GM19468 (cell line): ENCODE data around the gene PLEKHG4B.

Experiments used
- ATAC-seq: cut with Tn5 transposase; IDR thresholded peaks from one replicate; pipeline ENCODE4 v1.9.1; 2021; ENCODE audit warnings: mild to moderate bottlenecking, moderate library complexity, moderate number of reproducible peaks; ENCODE audit not compliant: unreplicated experiment; ENCODE audit errors: extremely low read depth

Gene PLEKHG4B

DNA sequence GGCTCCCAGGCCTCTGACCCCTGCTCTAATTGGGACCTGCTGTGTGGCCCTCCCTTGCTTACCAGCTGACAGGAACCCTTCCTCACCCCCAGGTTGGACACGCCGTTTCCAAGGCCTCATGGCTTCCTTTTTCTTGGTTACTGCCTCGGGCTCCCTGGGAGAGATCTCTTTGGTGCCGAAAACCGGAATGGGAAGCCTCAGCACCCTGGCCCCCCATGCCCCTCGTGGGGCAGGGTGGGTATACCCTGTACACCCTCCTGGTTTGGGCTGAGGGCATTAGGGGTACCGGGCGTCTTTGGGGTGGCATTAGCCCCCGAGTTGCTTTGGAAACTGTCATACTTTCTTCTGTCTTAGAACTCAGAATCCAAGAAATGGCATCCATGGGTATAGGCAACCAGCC, 89.2 kb downstream of the PLEKHG4B start:
- ATAC-seq: no peak

DNA sequence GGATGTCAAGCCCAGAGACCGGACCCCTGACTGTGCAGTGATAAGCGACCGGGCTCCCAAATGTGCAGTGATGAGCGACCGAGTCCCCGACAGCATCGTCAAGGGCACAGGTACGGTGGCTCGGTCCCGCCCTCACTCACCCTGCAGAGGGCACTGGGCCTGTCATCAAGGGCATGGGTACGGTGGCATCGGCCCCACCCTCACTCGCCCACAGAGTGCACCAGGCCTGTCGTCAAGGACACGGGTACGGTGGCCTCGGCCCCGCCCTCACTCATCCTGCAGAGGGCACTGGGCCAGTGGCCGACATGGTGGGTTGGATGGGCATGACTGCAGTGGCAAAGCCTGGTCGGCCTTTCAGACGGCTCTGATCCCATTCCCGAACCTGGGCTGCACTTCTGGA, 89.6 kb downstream of the PLEKHG4B start:
- no peak for ATAC-seq

DNA sequence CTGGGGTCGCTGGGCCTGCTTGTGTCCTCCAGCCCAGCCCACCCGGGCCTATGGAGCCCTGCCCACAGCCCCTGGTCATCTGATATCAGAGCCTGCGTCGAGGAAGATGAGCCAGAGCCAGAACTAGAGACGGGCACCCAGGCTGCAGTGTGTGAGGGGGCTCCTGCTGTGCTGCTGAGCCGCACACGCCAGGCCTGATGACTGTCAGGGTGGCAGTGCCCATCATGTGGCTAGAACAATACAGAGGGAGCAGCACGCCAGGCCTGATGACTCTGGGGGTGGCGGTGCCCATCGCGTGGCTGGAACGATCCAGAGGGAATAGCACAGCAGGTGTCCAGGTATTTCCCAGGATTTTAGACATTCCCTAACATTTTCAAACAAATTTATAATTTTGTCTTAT, 90.2 kb downstream of the PLEKHG4B start:
- no peak for ATAC-seq

DNA sequence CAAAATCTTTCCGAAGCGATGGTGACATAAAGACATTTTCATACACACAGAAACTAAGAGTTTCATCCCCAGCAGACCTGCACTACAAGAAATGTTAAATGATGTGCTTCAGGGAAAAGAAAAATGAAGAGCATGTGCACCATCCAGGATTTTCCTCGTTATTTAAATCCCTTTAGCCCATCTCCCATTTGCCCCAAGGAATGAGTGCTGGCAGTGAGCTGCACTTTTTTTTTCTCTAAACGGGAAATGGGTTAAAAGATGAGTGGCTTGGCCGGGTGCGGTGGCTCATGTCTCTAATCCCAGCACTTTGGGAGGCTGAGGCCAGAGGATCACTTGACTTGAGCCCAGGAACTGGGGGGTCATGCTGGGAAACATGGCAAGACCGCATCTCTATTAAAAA, 92.5 kb downstream of the PLEKHG4B start:
- no peak for ATAC-seq

DNA sequence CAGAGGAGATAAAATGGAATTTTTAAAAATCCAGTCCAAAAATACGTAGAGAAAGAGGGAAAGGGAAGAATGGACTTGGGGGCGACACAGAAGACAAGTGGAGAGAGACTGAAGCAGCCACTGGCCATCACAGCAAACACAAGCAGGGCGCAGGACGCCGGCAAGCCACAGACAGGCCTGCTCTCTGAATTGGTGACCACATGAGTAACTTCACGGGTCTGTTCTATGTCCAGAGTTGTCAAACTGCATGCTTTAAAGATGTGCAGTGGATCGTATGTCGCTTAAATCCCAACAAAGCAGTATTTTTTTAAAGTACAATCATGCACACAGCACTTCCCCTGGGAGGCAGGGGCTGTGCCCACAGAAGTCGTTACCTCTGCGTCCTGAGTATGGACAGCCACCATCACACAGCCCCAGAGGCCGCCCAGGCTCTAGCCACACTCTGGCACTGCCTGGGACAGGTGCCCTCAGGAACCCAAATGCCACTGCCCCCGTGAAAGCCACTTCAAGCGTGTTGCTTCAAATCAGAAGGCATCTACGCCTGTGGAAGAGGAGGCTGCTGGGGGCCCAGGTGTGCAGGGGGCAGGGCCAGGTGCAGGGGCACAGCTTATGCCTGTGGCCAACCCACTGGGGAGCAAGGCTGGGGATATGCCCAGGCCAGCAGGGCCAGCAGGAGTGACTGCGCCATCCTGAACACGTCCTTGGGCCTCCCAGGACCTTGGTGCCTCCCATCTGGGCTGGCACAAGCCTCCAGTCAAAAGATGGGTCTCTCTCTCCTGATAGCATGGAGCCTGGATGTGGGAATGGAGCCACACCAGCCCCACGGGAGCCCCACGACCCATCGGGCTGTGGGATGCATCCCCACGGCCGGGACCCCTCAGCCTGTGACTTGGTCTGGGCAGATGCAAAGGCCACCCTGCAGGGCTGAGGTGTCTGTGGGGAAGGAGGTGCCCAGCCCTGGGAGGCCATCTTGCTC, 93.4 kb downstream of the PLEKHG4B start:
- no peak for ATAC-seq

DNA sequence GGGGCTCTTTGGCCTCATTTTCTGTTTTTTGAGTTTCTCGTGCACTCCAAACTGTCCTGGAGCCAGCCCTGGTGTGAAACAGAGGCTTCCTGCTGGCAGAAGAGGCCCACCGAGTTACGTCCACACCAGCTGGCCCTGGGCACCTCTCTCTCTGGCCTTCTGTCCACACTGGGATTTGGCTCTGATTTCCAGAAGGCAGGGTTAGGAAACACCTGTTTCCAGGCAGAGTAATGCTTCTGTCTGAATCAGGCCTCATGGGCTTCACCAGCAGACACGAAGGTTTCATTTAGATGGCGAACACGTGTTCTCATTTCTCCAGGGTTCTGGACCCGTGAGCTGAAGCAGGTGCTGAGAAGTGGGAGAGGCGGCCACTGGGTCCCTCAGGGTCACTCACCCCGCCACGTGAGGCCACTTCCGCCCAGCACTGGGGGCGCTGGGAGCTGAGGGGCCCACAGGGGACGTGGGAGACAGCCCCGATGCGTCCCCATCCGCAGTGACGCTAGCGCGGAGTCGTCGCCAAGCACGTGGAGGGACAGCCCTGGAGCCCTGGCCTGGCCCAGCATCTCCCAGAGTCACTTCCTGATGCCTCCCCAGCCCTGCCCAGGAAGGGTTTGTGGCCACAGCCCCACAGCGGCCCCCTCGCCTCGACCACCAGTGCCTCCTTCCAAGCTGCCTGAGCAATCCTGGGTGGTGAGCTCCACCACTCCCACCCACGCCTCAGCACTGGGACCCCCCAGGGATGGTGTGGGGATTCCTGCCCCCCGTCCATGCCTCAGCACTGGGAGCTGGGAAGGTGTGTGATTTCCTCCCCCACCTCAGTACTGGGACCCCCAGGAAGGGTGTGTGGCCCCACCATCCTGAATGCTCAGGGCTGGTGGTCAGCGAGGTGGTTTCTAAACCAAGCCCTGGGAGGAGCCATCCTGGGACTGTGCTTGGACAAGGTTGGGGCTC, 94.4 kb downstream of the PLEKHG4B start:
- no peak for ATAC-seq

DNA sequence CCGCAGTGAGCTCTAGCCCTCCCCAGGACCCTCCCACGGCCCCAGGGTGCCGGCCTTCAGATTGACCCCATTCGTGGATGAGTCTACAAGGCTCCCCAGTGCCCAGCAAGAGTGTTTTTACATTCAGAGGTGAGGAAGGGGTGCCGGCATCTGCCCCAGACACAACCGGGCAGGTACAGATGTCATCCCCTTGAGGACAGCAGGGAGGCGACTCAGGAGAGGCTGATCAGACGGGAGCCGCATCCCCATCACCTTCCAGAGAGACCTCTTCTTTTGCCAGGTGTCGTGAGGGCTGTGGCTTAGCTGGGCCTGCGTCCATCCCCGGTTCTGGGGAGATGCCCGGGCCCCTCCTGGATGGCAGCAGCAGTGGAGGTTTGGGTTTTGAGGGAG, 95.1 kb downstream of the PLEKHG4B start:
- no peak for ATAC-seq

DNA sequence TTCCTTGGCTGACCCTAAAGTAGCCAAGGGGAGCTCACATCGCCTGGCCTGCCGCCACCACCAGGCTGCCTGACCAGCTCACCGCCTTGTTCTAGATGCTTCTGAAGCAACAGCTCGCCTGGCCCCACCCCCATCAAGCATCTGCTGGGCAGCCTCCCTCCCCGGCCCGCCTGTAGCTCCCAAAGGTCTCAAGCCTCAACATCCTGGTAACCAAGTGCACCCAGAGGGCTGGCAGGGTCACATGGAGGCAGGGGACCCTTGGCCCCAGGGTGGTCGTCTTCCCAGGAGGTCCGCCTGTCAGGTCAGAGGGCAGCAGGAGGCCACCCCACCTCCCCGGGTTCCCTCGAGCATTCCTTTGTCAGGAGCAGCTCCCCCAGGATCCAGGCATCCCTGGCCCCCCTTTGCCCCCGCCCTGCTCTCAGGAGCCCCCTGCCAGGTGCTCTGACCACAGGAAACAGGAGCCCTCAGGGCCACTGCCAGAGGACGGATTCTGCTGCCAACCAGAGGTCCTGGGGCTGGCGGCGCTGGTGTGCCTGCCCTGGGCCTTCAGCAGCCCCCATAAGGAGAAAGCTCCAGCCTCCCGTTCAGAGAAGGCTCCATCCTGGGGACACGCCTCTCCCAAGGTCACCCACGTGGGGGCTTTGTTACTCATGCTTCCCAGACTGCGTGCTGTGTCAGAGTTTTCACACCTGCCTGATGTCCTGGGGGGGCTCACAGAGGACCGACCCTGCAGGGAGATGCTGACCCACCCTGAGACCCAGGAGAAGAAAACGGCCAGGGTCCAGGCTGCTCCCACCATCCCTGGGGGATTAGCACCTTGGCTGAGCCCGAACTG, 95.9 kb downstream of the PLEKHG4B start:
- ATAC-seq: no peak

DNA sequence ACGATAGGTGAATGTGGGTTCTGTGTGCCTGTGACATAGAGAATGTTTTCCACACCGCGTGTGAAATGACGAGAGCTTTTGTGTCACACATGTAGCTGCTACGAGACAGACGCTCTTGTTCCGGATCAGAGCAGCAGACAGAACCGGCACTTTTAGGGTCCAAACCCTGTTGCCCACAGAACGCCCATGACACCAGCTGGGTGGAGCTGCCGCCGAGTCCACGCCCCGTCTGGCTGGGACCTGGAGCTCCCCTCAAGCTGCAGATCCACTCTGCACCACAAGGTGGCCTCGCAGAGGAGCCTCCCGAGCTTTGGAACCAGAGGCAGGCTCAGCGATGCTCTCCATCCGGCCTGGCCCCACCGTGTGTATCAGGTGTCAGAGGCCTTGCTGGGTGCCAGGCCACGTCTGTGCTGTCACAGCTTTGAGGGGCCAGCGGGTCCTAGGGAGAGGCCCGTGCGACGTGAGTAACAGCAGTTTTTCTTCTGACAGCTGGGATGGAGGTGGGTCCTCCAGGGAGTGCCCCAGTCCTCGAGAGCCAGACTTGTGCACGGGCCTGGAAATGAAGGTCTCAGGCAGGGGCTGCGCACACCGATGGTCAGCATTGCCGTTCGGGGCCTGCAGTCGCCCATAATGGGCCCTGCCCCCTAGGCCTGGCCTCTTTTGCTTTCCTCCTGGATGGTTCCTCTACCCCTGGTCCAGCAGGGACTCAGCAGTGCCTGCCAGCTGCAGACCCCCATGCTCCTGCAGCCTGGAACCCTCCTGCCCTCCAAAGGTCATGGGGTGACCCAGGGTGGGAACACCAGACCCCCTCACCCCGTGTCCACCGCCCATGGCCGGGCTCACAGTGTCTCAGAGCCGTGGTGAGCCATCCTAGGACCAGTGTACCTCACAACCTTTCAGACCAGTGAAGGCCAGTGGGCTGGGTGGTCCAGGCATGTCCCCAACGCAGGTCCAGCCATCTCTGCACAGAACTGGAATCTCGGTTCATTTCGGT, 96.8 kb downstream of the PLEKHG4B start:
- no peak for ATAC-seq

DNA sequence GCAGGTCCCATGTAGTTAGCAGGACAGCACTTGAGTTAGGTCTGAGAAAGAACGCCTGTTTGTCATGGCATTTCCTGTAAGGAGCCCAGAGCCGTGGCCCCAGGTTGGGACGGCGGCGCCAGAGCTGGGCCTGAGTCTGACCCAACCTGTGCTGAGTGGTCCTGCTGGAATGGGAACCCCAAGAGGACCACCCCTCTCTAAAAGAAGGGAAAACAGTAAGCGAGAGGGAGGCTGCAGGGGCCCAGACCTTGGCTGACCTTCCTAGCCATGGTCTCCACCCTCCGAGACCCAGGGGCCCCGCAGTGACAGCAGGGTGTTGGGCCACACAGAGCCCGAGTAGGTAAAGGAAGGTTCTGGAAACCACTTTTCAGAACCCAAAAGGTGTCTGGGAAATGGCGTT, 97.5 kb downstream of the PLEKHG4B start:
- ATAC-seq: no peak

DNA sequence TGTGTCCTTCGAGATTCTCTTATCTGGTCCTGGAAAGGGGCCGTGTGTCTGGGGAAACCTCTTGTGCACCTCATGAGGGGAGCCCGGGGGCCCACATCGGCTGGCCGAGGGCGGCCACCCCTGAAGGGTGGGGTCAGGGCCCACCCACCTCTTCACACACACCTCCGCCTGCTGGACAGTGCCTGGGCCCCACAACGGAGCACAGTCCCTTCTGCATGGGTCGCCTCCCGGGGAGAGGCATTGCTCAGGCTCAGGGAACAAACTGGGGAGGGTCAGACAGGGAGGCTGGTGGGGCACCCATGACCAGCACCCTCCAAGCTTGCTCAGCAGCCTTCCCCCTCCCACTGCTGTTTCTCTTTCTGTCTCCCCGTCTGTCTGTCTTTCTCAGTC, 98.0 kb downstream of the PLEKHG4B start:
- ATAC-seq: no peak

DNA sequence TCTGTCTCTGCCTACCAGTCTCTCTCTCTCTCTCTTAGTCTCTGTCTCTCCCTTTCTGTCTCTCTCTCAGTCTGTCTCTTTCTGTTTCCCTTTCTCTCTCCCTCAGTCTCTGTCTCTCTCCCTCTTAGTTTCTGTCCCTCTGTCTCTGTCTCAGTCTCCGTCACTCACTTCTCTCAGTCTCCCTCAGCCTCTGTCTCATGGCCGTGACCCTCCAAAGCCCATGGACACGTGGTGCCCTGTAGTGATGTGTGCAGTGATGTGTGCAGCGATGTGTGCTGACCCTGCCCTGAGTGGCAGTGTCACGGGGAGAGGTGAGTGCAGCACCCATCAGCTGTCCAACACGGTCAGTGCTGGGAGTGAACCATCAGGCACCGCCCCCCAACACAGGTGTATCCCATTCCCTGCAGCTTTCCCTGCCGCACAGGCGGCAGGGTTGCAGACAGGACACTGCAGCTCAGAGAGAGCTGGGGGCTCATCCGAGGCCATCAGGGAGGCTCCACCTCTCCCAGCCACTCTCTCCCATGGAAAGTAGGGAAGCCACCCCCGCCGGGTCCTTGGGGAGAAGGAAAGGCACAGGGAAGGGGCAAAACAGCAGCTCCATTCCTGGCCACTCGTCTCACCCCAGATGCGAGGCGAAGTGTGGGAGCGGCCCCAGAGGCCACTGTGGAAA, 98.5 kb downstream of the PLEKHG4B start:
- no peak for ATAC-seq

DNA sequence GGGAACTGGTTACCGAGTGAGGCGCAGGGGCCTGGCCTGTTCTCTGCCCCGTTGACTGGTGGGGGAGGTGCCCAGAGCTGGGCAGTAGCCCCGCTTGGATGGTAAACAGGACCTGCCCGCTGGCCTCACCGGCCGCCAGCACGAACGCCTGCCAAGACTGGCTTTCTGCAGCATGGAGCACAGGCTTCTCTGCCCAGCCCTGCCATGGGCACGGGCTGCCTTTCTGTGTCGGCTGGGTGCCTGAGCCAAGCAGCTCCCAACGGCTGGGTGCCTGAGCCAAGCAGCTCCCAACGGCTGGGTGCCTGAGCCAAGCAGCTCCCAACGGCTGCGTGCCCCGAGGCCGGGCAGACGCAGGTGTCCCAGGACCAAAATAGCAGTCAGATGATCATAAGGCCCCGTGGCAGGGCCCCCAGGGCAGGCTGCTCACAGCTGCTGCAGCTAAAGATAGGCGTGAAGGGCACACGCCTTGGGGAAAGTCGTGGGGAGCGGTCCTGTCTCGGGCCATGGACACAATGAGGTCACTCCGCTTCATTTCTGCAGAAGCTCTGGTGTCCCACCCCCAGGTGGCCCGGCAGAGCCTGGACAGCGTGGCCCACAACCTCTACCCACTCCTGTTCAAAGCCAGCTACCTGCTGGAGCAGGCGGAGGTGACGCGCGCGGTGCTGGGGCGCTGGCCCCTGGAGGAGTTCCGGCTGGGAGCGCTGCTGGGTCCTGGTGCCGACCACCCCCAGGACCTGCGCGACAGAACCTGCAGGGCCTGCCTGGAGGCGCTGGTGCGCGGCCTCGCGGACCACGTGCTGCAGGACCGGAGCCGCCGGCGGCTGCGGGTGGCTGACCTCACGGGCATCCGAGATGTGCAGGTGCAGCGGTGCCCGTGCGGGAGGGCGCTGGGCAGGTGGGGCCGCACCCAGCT, 99.3 kb downstream of the PLEKHG4B start, which contains the start of gene LRRC14B:
Gene LRRC14B, plus strand, starts transcription at position 460 of the 913 bp plus-strand sequence. Its CDS starts 44 bp downstream, at position 504.
- ATAC-seq: no peak

DNA sequence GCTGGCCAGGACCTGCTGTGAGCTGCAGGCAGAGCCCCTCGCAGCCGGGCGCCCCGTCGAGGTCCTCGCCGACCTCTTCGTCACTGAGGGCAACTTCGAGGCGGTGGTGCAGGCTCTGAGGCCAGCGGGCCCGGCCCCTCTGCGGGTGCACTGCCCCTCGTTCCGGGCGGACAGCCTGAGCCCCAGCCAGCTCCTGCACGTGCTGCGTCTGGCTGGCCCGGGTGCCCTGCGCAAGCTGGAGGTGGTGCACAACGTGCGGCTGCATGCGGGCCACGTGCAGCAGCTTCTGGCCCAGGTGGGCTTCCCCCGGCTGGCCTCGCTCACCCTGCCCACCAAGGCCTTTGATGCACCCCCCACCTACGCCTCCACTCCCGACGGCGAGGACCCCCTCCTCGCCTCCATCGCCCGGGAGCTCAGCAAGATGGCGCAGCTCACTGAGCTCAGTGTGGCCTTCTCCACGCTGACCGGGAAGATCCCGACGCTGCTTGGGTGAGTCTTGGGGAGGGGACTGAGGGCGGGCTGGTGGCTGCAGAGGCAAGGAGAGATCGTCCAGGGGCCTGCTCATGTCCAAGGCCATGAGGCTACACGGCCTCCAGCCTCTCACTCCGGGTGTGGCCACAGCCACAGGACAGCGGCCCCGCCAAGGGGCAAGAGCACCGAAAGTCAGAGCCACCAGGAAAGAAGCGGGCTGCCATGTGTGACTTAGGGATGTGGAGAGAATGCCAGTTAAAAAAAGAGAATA, 100.2 kb downstream of the PLEKHG4B start:
- no peak for ATAC-seq

DNA sequence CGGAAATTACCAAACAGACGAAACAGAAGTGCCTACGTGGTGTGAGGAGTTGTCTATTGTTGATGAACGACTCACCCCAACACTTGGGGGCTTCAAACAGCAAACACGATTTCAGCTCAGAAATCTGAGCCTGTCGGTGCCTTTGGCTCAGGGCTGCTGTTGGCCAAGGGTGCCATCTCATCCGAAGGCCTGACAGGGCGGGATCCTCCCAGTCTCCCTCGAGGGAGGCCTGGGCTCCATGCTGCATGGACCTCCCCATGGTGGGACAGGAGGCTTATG, 100.7 kb downstream of the PLEKHG4B start:
- no peak for ATAC-seq

DNA sequence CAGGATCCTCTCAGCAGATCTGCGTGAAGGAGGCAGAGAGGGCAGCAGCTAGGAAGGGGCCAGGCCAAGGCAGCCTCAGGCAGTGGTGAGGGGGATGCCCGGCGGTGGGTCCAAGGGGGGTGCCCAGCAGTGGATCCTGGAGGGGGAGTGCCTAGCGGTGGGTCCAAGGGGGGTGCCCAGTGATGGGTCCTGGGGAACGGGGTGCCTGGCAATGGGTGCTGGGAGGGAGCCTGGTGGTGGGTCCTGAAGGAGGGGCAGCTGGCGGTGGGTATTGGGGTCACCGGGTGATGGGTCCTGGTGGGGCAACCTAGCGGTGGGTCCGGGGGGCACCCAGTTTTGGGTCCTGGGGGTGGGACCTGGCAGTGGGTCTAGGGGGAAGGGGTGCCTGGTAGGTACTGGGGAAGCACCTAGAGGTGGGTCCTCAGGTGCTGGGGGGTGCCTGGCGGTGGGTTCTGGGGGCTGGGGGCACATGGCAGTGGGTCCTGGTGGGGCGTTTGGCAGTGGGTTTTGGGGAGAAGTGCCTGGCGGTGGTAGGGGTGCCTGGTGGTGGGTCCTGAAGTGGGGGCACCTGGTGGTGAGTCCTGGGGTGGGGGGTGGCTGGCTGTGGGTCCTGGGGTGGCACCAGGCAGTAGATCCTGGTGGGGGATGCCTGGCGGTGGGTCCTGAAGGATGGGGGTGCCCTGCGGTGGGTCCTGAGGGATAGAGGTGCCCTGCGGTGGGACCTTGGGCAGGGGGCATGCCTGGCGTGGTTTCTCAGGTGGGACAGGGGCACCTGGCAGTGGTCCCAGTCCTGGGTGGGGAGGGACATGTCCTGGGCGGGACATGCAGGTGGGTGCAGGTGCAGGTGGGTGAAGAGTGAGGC, 101.2 kb downstream of the PLEKHG4B start:
- no peak for ATAC-seq
